Measurements from ENCODE around the gene PKIG. TPM values are rescaled to one million over a fixed set of nuclear protein-coding genes. Genes with fewer than 3 reads are reported as not detected.

Gene PKIG
- total and polyA plus RNA-seq, 2 donors (not counting 3 experiments of a cell fraction or from before 2014, with no cell fraction given), result 135 to 167 TPM

DNA sequence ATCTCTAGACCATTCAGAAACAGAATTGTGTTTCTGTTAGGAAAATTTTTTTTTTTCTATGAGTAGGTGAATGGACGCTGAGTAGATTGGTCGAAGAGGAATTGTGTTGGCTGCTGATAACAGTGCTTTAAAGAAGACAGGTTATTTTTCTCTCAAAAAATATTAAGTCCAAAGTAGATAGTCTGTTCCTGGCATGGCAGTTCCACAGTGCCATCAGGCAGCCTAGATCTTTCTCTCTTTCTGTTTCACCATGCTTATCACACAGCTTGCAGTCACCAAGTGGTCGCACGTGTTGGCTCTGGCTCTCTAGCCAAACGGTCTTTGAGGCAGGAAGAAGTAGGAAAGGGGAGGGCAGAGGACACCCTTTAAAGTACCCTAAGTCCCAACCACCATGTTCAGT is 38.1 kb upstream of the PKIG start:
- H3K27me3 ChIP-seq (ENCODE audit: control insufficient read depth in 2 of 2, insufficient read depth in 2 of 2, low read length in 2 of 2), result no peaks in the 10 kb centered on the region
- H4K20me1 ChIP-seq (replicated peaks; ENCODE audit: control insufficient read depth, extremely low read depth, insufficient read depth, low read length), result no peaks in the 10 kb centered on the region
- no TSS peak for BruUV-seq (replicated peaks)
- H3K4me3 ChIP-seq (replicated peaks in 1 of 3; ENCODE audit: insufficient read depth in 1 of 3, low read depth in 1 of 3, low read length in 3 of 3), result no peak overlapping the region
- H3K27ac ChIP-seq (ENCODE audit: insufficient read depth, low read depth, low read length), result no peak overlapping the region
- intact Hi-C loops (cut with micrococcal nuclease) (no loop called here), dilution Hi-C loops (cut with MboI; ENCODE audit: extremely low pct_ligation_motif_present, low sequenced_read_pairs) (no loop called here)
- no peaks in the 10 kb centered on the region for H3K9me3 ChIP-seq (replicated peaks; ENCODE audit: control insufficient read depth, insufficient read depth, low read length)
- H3K9ac ChIP-seq (replicated peaks; ENCODE audit: extremely low read depth, insufficient read depth, low read length), result no peak overlapping the region
- no peaks in the 10 kb centered on the region for H3K9me1 ChIP-seq (replicated peaks; ENCODE audit: control insufficient read depth, extremely low read depth, insufficient read depth, low read length)
- CTCF ChIA-PET, result no interaction called here
- TF ChIP-seq EZH2 (IDR thresholded peaks at IDR 0.05; ENCODE audit: borderline replicate concordance, low read depth, low read length, severe bottlenecking), result no peak
- TF ChIP-seq, protein P1, sequence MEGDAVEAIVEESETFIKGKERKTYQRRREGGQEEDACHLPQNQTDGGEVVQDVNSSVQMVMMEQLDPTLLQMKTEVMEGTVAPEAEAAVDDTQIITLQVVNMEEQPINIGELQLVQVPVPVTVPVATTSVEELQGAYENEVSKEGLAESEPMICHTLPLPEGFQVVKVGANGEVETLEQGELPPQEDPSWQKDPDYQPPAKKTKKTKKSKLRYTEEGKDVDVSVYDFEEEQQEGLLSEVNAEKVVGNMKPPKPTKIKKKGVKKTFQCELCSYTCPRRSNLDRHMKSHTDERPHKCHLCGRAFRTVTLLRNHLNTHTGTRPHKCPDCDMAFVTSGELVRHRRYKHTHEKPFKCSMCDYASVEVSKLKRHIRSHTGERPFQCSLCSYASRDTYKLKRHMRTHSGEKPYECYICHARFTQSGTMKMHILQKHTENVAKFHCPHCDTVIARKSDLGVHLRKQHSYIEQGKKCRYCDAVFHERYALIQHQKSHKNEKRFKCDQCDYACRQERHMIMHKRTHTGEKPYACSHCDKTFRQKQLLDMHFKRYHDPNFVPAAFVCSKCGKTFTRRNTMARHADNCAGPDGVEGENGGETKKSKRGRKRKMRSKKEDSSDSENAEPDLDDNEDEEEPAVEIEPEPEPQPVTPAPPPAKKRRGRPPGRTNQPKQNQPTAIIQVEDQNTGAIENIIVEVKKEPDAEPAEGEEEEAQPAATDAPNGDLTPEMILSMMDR (IDR thresholded peaks at IDR 0.05; ENCODE audit: extremely low read depth in 1 of 2, insufficient read depth in 1 of 2, low read depth in 1 of 2, low read length in 2 of 2), result no peak
- no peak for TF ChIP-seq POLR2AphosphoS5 (IDR thresholded peaks at IDR 0.05; ENCODE audit: insufficient read depth, low read depth, low read length)
- no peak for TF ChIP-seq GATA2 (IDR thresholded peaks at IDR 0.05; ENCODE audit: insufficient read depth, insufficient read length, low read depth, low read length)
- TF ChIP-seq MYC (IDR thresholded peaks at IDR 0.05; ENCODE audit: low read depth, low read length), result no peak
- no peak for TF ChIP-seq FOS (IDR thresholded peaks at IDR 0.05; ENCODE audit: borderline replicate concordance, insufficient read depth, low read length)
- TF ChIP-seq JUN (IDR thresholded peaks at IDR 0.05; ENCODE audit: borderline replicate concordance, insufficient read depth, insufficient read length, low read depth), result no peak
- TF ChIP-seq, protein P2, sequence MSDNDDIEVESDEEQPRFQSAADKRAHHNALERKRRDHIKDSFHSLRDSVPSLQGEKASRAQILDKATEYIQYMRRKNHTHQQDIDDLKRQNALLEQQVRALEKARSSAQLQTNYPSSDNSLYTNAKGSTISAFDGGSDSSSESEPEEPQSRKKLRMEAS (IDR thresholded peaks at IDR 0.05; ENCODE audit: insufficient read depth, insufficient read length), result no peak
- TF ChIP-seq POLR2A (IDR thresholded peaks at IDR 0.05; ENCODE audit: low read depth, low read length), result no peak
- DNase-seq (ENCODE audit: low read depth, low spot score) (no peak), FAIRE-seq (no peak)
- POLR2A ChIA-PET, result no interaction called here
- H3K4me2 ChIP-seq (ENCODE audit: insufficient read depth, low read length), result no peak overlapping the region
- peaks cover 32% of the 10 kb centered on the region for H3K4me1 ChIP-seq (ENCODE audit: control insufficient read depth, extremely low read depth, insufficient read depth, low read length)
- H3K79me2 ChIP-seq (ENCODE audit: control insufficient read depth, insufficient read depth, low read length), result peaks cover 30% of the 10 kb centered on the region
- H2AFZ ChIP-seq (ENCODE audit: low read depth, low read length), result no peak overlapping the region
- no peaks in the 10 kb centered on the region for H3K36me3 ChIP-seq (ENCODE audit: control insufficient read depth in 2 of 2, extremely low read depth in 1 of 2, insufficient read depth in 2 of 2, low read length in 2 of 2)
